SK-N-SH treated with all-trans-retinoic acid at 6 μM for 48 hours (cell line): ENCODE results near the gene ABCB8.

ENCODE experiments used
- ISL1 ChIP-seq: fragments of 250-450 bp; sonication (Bioruptor Pico); IDR thresholded peaks from 2 replicates; pipeline ENCODE4 v2.1.2; 2022; ENCODE audit warnings: mild to moderate bottlenecking, moderate library complexity
- TOX ChIP-seq: fragments of 250-450 bp; sonication (Bioruptor Pico); IDR thresholded peaks from 2 replicates; pipeline ENCODE4 v1.8.0; 2021; ENCODE audit warnings: mild to moderate bottlenecking, moderate library complexity, borderline replicate concordance

GRCh38 chr7:150992833-150993302 lies 35.4 kb upstream of the ABCB8 start:
- TF ChIP-seq ISL1 (no peak), TOX (CRISPR knock-in tag) (no peak)
